NCI-H2081 treated with DMSO at 0.1 percent for 48 hours (cell line): ENCODE measurements around the gene ANGPTL3.

Experiments
- DNase-seq: peaks from one replicate; lab custom pipeline; 2025; lab: John Stamatoyannopoulos, UW

The ANGPTL3 gene

GRCh38 chr1:62628506-62628905 lies 31.2 kb downstream of the ANGPTL3 start:
- DNase-seq, result no peak

- DNase-seq, result no peak
Measured at GRCh38 chr1:62637392-62638105, 40.2 kb downstream of the ANGPTL3 start.

GRCh38 chr1:62643283-62643682 lies 46.0 kb downstream of the ANGPTL3 start:
- no peak for DNase-seq

- no peak for DNase-seq
Measured at GRCh38 chr1:62652387-62652786, 55.1 kb downstream of the ANGPTL3 start.

- DNase-seq, result no peak
Measured at GRCh38 chr1:62654744-62655143, 57.4 kb downstream of the ANGPTL3 start.
